HG02970 (cell line): ENCODE data around the gene YIPF2.
"Not testable (repeated sequence)": the region's sequence is repeated elsewhere in the genome, so short reads cannot be mapped to it uniquely, and the experiment has no call there.

Experiments used
- ATAC-seq: cut with Tn5 transposase; IDR thresholded peaks from one replicate; pipeline ENCODE4 v1.9.1; 2021; ENCODE audit warnings: mild to moderate bottlenecking, moderate library complexity, moderate number of reproducible peaks; ENCODE audit not compliant: unreplicated experiment, low FRiP score

Gene YIPF2

GRCh38 chr19:10881403-10882107 is 46.9 kb downstream of the YIPF2 start:
- no peak for ATAC-seq

GRCh38 chr19:10878253-10878652 is 50.2 kb downstream of the YIPF2 start:
- no peak for ATAC-seq

- not testable (repeated sequence) for ATAC-seq
Measured at GRCh38 chr19:10877608-10878007, 50.8 kb downstream of the YIPF2 start.

GRCh38 chr19:10876459-10877240 is 51.8 kb downstream of the YIPF2 start:
- peak; percentile 41 for ATAC-seq

- no peak for ATAC-seq
Measured at GRCh38 chr19:10874024-10874423, 54.4 kb downstream of the YIPF2 start.

GRCh38 chr19:10872546-10873107 is 55.8 kb downstream of the YIPF2 start:
- ATAC-seq: no peak
